ENCODE results near the gene TMEM233. TPM values are rescaled to one million over a fixed set of nuclear protein-coding genes. Genes with fewer than 3 reads are reported as not detected.

The TMEM233 gene
- total and polyA plus RNA-seq, 2 of the 8 experiments (the other 6 are each of a cell fraction or from before 2014, with no cell fraction given) = 0.09 TPM

GRCh38 chr12:119630962-119631550 is 37.5 kb downstream of the TMEM233 start:
- H3K23me2 ChIP-seq (ENCODE audit: low read depth, low read length) = no peaks in the 10 kb centered on the region
- H3K9ac ChIP-seq (replicated peaks in 1 of 4; ENCODE audit: extremely low read depth in 1 of 4, low read depth in 3 of 4, low read length in 3 of 4) = no peak overlapping the region
- no peaks in the 10 kb centered on the region for H4K20me1 ChIP-seq (replicated peaks in 1 of 2; ENCODE audit: control insufficient read depth in 1 of 2, insufficient read depth in 2 of 2, low read length in 2 of 2)
- TF ChIP-seq SUZ12 (IDR thresholded peaks at IDR 0.05; ENCODE audit: low read length) (no peak), BRCA1 (IDR thresholded peaks at IDR 0.05; ENCODE audit: low read depth, low read length) (no peak), SP4 (IDR thresholded peaks at IDR 0.05; ENCODE audit: low read length) (no peak), ASH2L (IDR thresholded peaks at IDR 0.05; ENCODE audit: low read length) (no peak), GTF2F1 (IDR thresholded peaks at IDR 0.05; ENCODE audit: borderline replicate concordance, low read depth, low read length) (no peak), RFX5 (IDR thresholded peaks at IDR 0.05; ENCODE audit: borderline replicate concordance, low read depth, low read length) (no peak), RBBP5 (IDR thresholded peaks at IDR 0.05; ENCODE audit: borderline replicate concordance, low read depth, low read length) (no peak), CEBPB (IDR thresholded peaks at IDR 0.05; ENCODE audit: low read depth, low read length) (no peak), SIN3A (conservative IDR thresholded peaks at IDR 0.05 in 1 of 2, IDR thresholded peaks at IDR 0.05 in 1 of 2; ENCODE audit: low read depth in 1 of 2, low read length in 2 of 2) (no peak), YY1 (IDR thresholded peaks at IDR 0.05; ENCODE audit: low read depth, low read length) (no peak), BACH1 (IDR thresholded peaks at IDR 0.05; ENCODE audit: low read length) (no peak), RXRA (IDR thresholded peaks at IDR 0.05; ENCODE audit: insufficient read depth, low read depth, low read length) (no peak)
- no peaks in the 10 kb centered on the region for H3K79me1 ChIP-seq (ENCODE audit: low read depth, low read length)
- H2BK5ac ChIP-seq (ENCODE audit: low read depth, low read length) = no peak overlapping the region
- H2BK15ac ChIP-seq (ENCODE audit: low read length) = no peak overlapping the region
- no peak overlapping the region for H3K23ac ChIP-seq (ENCODE audit: insufficient read length)
- WGBS, 2 experiments (ENCODE audit: extremely low coverage in 1 of 2, insufficient coverage in 1 of 2, insufficient read length in 1 of 2, insufficient replicate concordance in 2 of 2, low coverage in 1 of 2, low lambda C conversion rate in 2 of 2, missing lambda C conversion rate in 1 of 2) = 100% methylated on average over 1 of the region's 1 CpG; no CpG with 5 or more reads in 1 of the 2 experiments
- H3K4me2 ChIP-seq (ENCODE audit: insufficient read depth in 1 of 2, low read depth in 2 of 2, low read length in 2 of 2) = no peak overlapping the region
- H4K5ac ChIP-seq (ENCODE audit: insufficient read length, low read depth, low read length) = no peak overlapping the region
- H3K4ac ChIP-seq (replicated peaks; ENCODE audit: insufficient read length, low read depth, low read length) = no peak overlapping the region
- no peak overlapping the region for H4K91ac ChIP-seq (replicated peaks; ENCODE audit: insufficient read length, low read length)
- H3K36me3 ChIP-seq (ENCODE audit: control insufficient read depth in 2 of 4, insufficient read depth in 4 of 4, low read length in 3 of 4) = no peaks in the 10 kb centered on the region
- H3K14ac ChIP-seq (ENCODE audit: insufficient read length) = no peak overlapping the region
- H3K4me1 ChIP-seq (replicated peaks in 1 of 4; ENCODE audit: control insufficient read depth in 3 of 4, insufficient read depth in 4 of 4, low read length in 3 of 4) = no peaks in the 10 kb centered on the region
- H3K18ac ChIP-seq (ENCODE audit: extremely low read depth, low read length) = no peak overlapping the region
- H2BK12ac ChIP-seq (ENCODE audit: low read depth, low read length) = no peak overlapping the region
- H2BK120ac ChIP-seq (replicated peaks; ENCODE audit: low read depth, low read length) = no peak overlapping the region
- no peak overlapping the region for H2AFZ ChIP-seq (ENCODE audit: low read length)
- no peak overlapping the region for H3K27ac ChIP-seq (ENCODE audit: low read depth, low read length)
- no peak overlapping the region for H3K4me3 ChIP-seq (ENCODE audit: extremely low read depth in 1 of 4, insufficient read depth in 2 of 4, low read depth in 3 of 4, low read length in 4 of 4)
- DNase-seq (ENCODE audit: low read depth in 1 of 2, low spot score in 2 of 2) (no peak), FAIRE-seq (no peak)
- H3K27me3 ChIP-seq (replicated peaks in 1 of 4; ENCODE audit: control insufficient read depth in 3 of 4, extremely low read depth in 1 of 4, insufficient read depth in 3 of 4, low read length in 3 of 4) = no peaks in the 10 kb centered on the region
- POLR2A ChIA-PET (ENCODE audit: partially characterized antibody) = no interaction called here
- H4K8ac ChIP-seq (ENCODE audit: extremely low read depth, insufficient read depth, low read length) = no peak overlapping the region
- CTCF ChIA-PET (ENCODE audit: partially characterized antibody) = interaction anchor here (0.9 to 2.3 kb wide), 3 partner anchors 12 to 187 kb away, joined by 4 to 16 read pairs (median 13); no protein-coding TSS in a partner anchor
- no peaks in the 10 kb centered on the region for H3K9me3 ChIP-seq (ENCODE audit: insufficient read depth in 2 of 2, low read depth in 1 of 2, low read length in 1 of 2)
- no peaks in the 10 kb centered on the region for H3K79me2 ChIP-seq (ENCODE audit: control insufficient read depth in 1 of 2, insufficient read depth in 2 of 2, low read length in 2 of 2)
- no peak overlapping the region for H2AK5ac ChIP-seq (ENCODE audit: low read depth, low read length)
- H3K56ac ChIP-seq (replicated peaks; ENCODE audit: insufficient read length, low read depth, low read length) = no peak overlapping the region
- H2BK20ac ChIP-seq (ENCODE audit: low read length) = no peak overlapping the region
